A673 (cell line): ENCODE data around the gene IKBIP.

ENCODE experiments used
- CTCF ChIP-seq: fragments of 300-800, 200-600 bp; sonication (generic); conservative IDR thresholded peaks from 2 replicates; pipeline ENCODE4 v1.5.1; 2017; ENCODE audit warnings: low read depth, mild to moderate bottlenecking, antibody characterized with exemption, low read length, moderate library complexity, mixed read lengths
- EZH2 ChIP-seq: fragments of 200-600 bp; sonication (generic); IDR thresholded peaks from 2 replicates; pipeline ENCODE4 v1.6.1; 2017; ENCODE audit warnings: borderline replicate concordance, low read depth, mild to moderate bottlenecking, mixed read lengths, antibody characterized with exemption, low read length; ENCODE audit not compliant: poor library complexity, severe bottlenecking

DNA sequence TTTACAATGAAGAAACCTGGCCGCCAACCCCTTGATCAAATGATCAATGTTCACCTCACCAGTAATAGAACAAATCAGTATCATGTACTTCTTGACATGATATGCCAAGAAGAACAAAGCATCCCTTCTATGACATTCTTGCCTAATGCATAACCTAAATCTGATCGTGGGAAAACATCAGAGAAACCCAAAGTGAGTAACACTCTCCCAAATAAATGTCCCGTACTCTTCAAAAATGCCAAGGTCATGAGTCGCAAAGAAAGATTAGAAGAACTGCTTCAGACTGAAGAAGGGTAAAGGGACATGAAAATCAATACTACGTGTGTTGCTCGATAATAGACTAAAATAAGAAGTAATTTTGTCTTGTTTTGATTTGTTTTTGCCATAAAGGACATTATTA is 62.5 kb downstream of the IKBIP start:
- TF ChIP-seq CTCF (no peak), EZH2 (no peak)
